Smooth muscle cell (in vitro differentiated cells): ENCODE results near the gene PCA3. TPM values are rescaled to one million over a fixed set of nuclear protein-coding genes. Genes with fewer than 3 reads are reported as not detected.

Source experiments
- DNase-seq: peaks from one replicate; lab custom pipeline; 2025; ENCODE audit not compliant: unreplicated experiment; lab: John Stamatoyannopoulos, UW
- H2AFZ ChIP-seq: fragments of 200-600 bp; sonication (generic); 2 replicates; pipeline ENCODE4 v1.6.0; 2016; ENCODE audit warnings: antibody characterized with exemption, low read depth, mild to moderate bottlenecking
- H3F3A ChIP-seq: fragments of 200-600 bp; sonication (generic); 2 replicates; pipeline ENCODE4 v1.6.0; 2017; ENCODE audit warnings: antibody characterized with exemption, low read depth
- H3K27ac ChIP-seq: fragments of 200-600 bp; sonication (generic); 2 replicates; pipeline ENCODE4 v1.5.1; 2016; ENCODE audit warnings: low read depth, mild to moderate bottlenecking
- H3K27me3 ChIP-seq: fragments of 200-600 bp; sonication (generic); 2 replicates; pipeline ENCODE4 v1.6.1; 2016; ENCODE audit warnings: low read depth, mild to moderate bottlenecking
- H3K36me3 ChIP-seq: fragments of 200-600 bp; sonication (generic); 2 replicates; pipeline ENCODE4 v1.5.1; 2016; ENCODE audit warnings: low read depth
- H3K4me1 ChIP-seq: fragments of 200-600 bp; sonication (generic); 2 replicates; pipeline ENCODE4 v1.5.1; 2016; ENCODE audit warnings: low read depth
- H3K4me2 ChIP-seq: fragments of 200-600 bp; sonication (generic); 2 replicates; pipeline ENCODE4 v1.6.0; 2016; ENCODE audit warnings: mild to moderate bottlenecking
- H3K4me3 ChIP-seq: fragments of 200-600 bp; sonication (generic); 2 replicates; pipeline ENCODE4 v1.5.1; 2016; ENCODE audit warnings: mild to moderate bottlenecking
- H3K79me2 ChIP-seq: fragments of 200-600 bp; sonication (generic); 2 replicates; pipeline ENCODE4 v1.6.0; 2016; ENCODE audit warnings: low read depth, mild to moderate bottlenecking
- H3K9ac ChIP-seq: fragments of 200-600 bp; sonication (generic); 2 replicates; pipeline ENCODE4 v1.6.0; 2016; ENCODE audit warnings: low read depth
- H3K9me3 ChIP-seq: fragments of 200-600 bp; sonication (generic); replicated peaks from 2 replicates; pipeline ENCODE4 v1.5.1; 2016; ENCODE audit warnings: low read depth
- H4K20me1 ChIP-seq: fragments of 200-600 bp; sonication (generic); 2 replicates; pipeline ENCODE4 v1.6.0; 2016; ENCODE audit warnings: low read depth
- WGBS: methylation state at CpG from one replicate; pipeline ENCODE4 v1.1.7; 2016; ENCODE audit warnings: low lambda C conversion rate; 5-methylcytosine and 5-hydroxymethylcytosine counted together
- polyA plus RNA-seq: library from polyadenylated mRNA; unstranded; fragments of >200 nt; fragmentation: Nextera tagmentation; extraction: Ambion mirVana; gene quantifications from 2 replicates; pipeline ENCODE4 v1.2.1, GENCODE V29; 2016
- total RNA-seq: library from RNA; depleted of rRNA; stranded (reverse); fragments of >200 nt; gene quantifications from 2 replicates; pipeline ENCODE4 v1.2.3, GENCODE V29; 2014
- TF ChIP-seq, protein P1 (sequence below): fragments of 200-600 bp; sonication (generic); IDR thresholded peaks from 2 replicates; pipeline ENCODE4 v1.5.1; 2017; ENCODE audit warnings: borderline replicate concordance, mild to moderate bottlenecking, antibody characterized with exemption; ENCODE audit not compliant: insufficient read depth, poor library complexity, severe bottlenecking

Gene PCA3
- not detected in 2 replicates for total RNA-seq
- 0.30 TPM in 1 of 2 replicates, not detected in the other for polyA plus RNA-seq

DNA sequence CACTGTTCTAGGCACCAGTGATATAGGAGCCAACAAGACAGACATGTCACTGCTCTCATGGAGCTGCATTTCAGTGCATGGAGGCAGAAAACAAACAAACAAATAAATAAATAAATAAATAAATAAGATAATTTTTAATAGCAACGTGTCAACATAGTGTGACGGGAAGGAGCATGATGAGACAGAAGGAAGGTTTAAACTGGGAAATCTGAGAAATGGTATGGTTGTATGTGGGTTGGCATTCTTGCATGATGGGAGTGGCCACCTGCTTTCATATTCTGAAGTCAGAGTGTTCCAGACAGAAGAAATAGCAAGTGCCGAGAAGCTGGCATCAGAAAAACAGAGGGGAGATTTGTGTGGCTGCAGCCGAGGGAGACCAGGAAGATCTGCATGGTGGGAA is at the start of gene PCA3:
Gene PCA3, plus strand, starts transcription at position 301 of the 400 bp plus-strand sequence.
- Histone ChIP-seq H3K27ac (no peak within 1 kb of the TSS), H3K4me2 (no peak within 1 kb of the TSS), H3K9ac (no peak within 1 kb of the TSS), H3K36me3 (no peaks in the 10 kb centered on the region), H2AFZ (no peak within 1 kb of the TSS), H3F3A (no peaks in the 10 kb centered on the region), H3K9me3 (no peaks in the 10 kb centered on the region), H3K4me3 (no peak within 1 kb of the TSS), H3K4me1 (no peaks in the 10 kb centered on the region), H3K27me3 (peaks cover 3% of the 10 kb centered on the region), H4K20me1 (no peaks in the 10 kb centered on the region), H3K79me2 (no peaks in the 10 kb centered on the region)
- TF ChIP-seq, protein P1, sequence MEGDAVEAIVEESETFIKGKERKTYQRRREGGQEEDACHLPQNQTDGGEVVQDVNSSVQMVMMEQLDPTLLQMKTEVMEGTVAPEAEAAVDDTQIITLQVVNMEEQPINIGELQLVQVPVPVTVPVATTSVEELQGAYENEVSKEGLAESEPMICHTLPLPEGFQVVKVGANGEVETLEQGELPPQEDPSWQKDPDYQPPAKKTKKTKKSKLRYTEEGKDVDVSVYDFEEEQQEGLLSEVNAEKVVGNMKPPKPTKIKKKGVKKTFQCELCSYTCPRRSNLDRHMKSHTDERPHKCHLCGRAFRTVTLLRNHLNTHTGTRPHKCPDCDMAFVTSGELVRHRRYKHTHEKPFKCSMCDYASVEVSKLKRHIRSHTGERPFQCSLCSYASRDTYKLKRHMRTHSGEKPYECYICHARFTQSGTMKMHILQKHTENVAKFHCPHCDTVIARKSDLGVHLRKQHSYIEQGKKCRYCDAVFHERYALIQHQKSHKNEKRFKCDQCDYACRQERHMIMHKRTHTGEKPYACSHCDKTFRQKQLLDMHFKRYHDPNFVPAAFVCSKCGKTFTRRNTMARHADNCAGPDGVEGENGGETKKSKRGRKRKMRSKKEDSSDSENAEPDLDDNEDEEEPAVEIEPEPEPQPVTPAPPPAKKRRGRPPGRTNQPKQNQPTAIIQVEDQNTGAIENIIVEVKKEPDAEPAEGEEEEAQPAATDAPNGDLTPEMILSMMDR = no peak
- no peak for DNase-seq
- 95% methylated on average over 4 of the region's 4 CpGs for WGBS

DNA sequence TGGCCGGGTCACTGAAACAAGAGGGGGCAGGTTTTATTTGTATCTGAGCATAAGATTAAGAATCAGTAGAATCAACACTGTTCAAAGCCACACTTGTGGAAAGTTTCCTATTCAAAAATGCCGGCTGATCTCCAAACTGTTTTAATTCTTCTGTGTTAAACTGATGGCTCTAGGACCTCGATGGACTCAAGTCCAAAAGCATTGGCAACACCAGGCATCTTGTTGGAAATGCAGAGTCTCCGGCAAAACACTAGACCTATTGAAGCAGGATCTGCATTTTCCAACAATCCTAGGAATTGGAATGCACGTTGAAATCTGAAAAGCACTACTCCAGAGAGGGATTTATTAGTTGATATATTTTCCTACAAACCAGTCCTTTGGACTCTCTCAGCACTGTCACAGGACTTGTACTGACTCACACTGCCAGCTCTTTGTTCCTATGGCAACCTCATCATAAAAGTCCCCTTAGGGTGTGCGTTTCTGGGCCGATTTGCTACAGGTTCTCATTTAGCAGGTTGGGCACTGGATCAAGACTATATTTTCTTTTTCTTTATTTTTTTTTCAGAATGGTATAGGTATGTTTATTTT is 48.1 kb upstream of the PCA3 start:
- no peak for DNase-seq
- Histone ChIP-seq H4K20me1 (no peaks in the 10 kb centered on the region), H3K27me3 (no peaks in the 10 kb centered on the region), H2AFZ (no peak overlapping the region), H3K36me3 (no peaks in the 10 kb centered on the region), H3K27ac (no peak overlapping the region), H3K4me2 (no peak overlapping the region), H3K4me3 (no peak overlapping the region), H3K79me2 (no peaks in the 10 kb centered on the region), H3F3A (no peaks in the 10 kb centered on the region), H3K4me1 (no peaks in the 10 kb centered on the region), H3K9me3 (no peaks in the 10 kb centered on the region), H3K9ac (no peak overlapping the region)
- TF ChIP-seq, protein P1 = no peak
- 77% methylated on average over 7 of the region's 7 CpGs for WGBS

DNA sequence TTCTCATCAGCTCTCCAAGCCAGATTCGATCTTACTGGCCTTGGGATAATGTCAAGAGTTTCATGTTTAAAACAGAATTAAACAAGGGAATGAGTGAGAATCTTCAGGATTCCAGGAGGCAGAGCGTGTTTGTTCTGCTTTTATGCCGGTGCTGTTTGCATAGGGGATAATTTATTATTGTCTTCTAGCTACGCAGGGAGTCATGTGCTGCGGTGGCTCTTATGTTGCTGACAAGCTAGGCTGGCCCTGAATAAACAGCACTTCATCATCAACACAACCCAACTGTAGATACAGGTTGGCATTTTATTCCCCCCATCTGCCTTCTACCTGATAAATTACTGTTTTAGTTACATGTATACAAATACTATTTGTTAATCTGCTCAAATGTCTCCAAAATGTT is 47.1 kb upstream of the PCA3 start:
- no peaks in the 10 kb centered on the region for H3K9me3 ChIP-seq

More for the DNA sequence above, 47.1 kb upstream of the PCA3 start:
- H3K27ac ChIP-seq = no peak overlapping the region
- H3K27me3 ChIP-seq = no peaks in the 10 kb centered on the region
- no peaks in the 10 kb centered on the region for H3K79me2 ChIP-seq
- H3F3A ChIP-seq = no peaks in the 10 kb centered on the region
- H3K4me2 ChIP-seq = no peak overlapping the region
- no peaks in the 10 kb centered on the region for H4K20me1 ChIP-seq
- H2AFZ ChIP-seq = no peak overlapping the region
- no peaks in the 10 kb centered on the region for H3K36me3 ChIP-seq
- TF ChIP-seq, protein P1 = no peak
- H3K4me1 ChIP-seq = no peaks in the 10 kb centered on the region
- 89% methylated on average over 5 of the region's 5 CpGs for WGBS
- no peak overlapping the region for H3K4me3 ChIP-seq
- DNase-seq = no peak
- H3K9ac ChIP-seq = no peak overlapping the region
